Panc1 (cell line): ENCODE data around the gene CAP1.

Experiments
- POLR2AphosphoS5 ChIP-seq: IDR thresholded peaks from 2 replicates; pipeline ENCODE4 v1.6.1; 2012; ENCODE audit warnings: mild to moderate bottlenecking, low read depth, low read length, moderate library complexity
- SIN3A ChIP-seq: IDR thresholded peaks from 2 replicates; pipeline ENCODE4 v1.6.1; 2012; ENCODE audit warnings: low read depth, mild to moderate bottlenecking, low read length, moderate library complexity, borderline replicate concordance; ENCODE audit not compliant: insufficient read depth
- TCF7L2 ChIP-seq: IDR thresholded peaks from 2 replicates; pipeline ENCODE4 v1.6.1; 2011; ENCODE audit warnings: mild to moderate bottlenecking, low read depth, low read length, inconsistent platforms
- TF ChIP-seq, protein P1 (sequence below): fragments of 450-650 bp; IDR thresholded peaks from 2 replicates; pipeline ENCODE4 v1.5.1; 2017; ENCODE audit warnings: mild to moderate bottlenecking

DNA sequence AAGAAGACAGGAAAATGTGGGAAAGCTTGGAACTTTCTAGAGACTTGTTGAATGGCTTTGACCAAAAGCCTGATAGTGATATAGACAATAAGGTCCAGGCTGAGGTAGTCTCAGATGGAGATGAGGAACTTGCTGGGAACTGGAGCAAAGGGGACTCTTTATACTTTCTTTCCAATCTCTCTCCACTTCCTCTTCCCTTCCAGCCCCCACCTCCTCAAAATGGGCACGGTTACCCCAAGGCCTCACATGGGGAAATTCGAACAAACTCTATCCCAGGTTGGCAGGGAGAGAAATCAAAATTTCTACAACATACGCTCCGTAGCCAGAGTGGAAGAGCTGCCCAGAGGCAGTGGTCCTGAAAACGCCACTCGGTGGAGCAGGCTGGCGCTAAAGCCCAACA is 41.3 kb downstream of the CAP1 start:
- TF ChIP-seq, protein P1, sequence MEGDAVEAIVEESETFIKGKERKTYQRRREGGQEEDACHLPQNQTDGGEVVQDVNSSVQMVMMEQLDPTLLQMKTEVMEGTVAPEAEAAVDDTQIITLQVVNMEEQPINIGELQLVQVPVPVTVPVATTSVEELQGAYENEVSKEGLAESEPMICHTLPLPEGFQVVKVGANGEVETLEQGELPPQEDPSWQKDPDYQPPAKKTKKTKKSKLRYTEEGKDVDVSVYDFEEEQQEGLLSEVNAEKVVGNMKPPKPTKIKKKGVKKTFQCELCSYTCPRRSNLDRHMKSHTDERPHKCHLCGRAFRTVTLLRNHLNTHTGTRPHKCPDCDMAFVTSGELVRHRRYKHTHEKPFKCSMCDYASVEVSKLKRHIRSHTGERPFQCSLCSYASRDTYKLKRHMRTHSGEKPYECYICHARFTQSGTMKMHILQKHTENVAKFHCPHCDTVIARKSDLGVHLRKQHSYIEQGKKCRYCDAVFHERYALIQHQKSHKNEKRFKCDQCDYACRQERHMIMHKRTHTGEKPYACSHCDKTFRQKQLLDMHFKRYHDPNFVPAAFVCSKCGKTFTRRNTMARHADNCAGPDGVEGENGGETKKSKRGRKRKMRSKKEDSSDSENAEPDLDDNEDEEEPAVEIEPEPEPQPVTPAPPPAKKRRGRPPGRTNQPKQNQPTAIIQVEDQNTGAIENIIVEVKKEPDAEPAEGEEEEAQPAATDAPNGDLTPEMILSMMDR: no peak
- TF ChIP-seq TCF7L2 (no peak), POLR2AphosphoS5 (no peak), SIN3A (no peak)
